ENCODE results near the gene MTHFS.

Gene MTHFS

DNA sequence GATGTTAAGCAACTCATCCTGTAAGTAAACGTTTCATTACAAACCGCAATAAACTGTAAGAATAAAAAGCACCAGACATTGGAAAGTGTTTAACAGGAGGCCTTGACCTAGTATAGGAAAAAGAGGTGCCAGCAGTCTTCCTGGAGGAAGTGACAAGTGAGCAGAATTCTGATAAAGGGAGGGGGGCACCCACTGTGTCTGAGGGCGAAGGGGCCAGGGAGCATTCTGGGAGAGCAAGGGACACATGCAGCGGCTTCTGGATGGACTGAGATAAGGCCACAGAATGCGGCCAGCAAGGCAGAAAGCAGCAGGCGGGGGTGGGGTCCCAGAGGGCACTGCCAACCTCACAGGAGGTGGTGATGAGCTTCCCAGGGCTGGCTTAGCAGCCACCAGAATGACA lies 80.2 kb downstream of the MTHFS start:
- no peak for DNase-seq (ENCODE audit: low read depth in 2 of 2)

- no peak for DNase-seq (ENCODE audit: low read depth in 2 of 2)
These were observed 81.3 kb downstream of the MTHFS start for GRCh38 chr15:79815468-79815867.

GRCh38 chr15:79812541-79812940 lies 84.3 kb downstream of the MTHFS start:
- no peak for DNase-seq (ENCODE audit: low read depth in 2 of 2)

GRCh38 chr15:79811406-79812405 lies 85.1 kb downstream of the MTHFS start:
- DNase-seq (ENCODE audit: low read depth in 2 of 2) = no peak

DNA sequence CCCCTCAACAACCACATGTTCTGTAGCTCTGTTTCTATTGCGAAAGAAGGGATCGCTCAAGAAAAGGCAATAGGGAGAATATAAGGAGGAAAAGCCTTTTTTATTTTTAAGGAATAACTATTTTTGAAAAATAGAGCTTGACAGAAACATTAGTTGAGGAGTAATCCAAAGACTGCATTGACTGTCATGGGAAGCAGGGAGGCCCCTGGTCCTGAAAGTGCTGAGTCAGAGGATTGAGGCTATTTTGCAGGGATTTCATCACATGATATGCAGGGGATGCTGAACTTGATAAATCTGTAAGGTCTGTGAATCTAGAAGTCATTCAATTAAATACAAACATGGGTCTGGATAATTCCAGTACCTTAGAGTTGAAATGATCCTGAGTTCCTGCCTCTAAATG lies 92.0 kb downstream of the MTHFS start:
- no peak for DNase-seq (ENCODE audit: low read depth in 2 of 2)

- no peak for DNase-seq (ENCODE audit: low read depth in 2 of 2)
These were observed 98.5 kb downstream of the MTHFS start for GRCh38 chr15:79798311-79798710.
